GM12878 (cell line): ENCODE data around the gene TMEM255A. TPM values are rescaled to one million over a fixed set of nuclear protein-coding genes. Genes with fewer than 3 reads are reported as not detected.

Source experiments
- ATAC-seq: fragments of 200-7000 bp; cut with Tn5 transposase; 3 replicates; pipeline ENCODE4 v1.9.1; 2020; ENCODE audit warnings: mild to moderate bottlenecking, moderate library complexity
- BruUV-seq: library from RNA; stranded (reverse); fragments of 400-500 nt; replicated peaks from 2 replicates; lab custom pipeline; 2021; lab: Mats Ljungman, UMichigan
- CTCF ChIA-PET: fragments of 300-600 bp; sonication (Branson Sonifier 250); formaldehyde crosslinking; extraction: SDS; loops from one replicate; lab custom pipeline; 2021; ENCODE audit warnings: inconsistent platforms; lab: Yijun Ruan, JAX
- POLR2A ChIA-PET: fragments of 350-600 bp; formaldehyde crosslinking; extraction: SDS; loops from one replicate; lab custom pipeline; 2021; ENCODE audit warnings: inconsistent platforms; lab: Charles Lee
- RAD21 ChIA-PET: fragments of 300-600 bp; sonication (Branson Sonifier 250); formaldehyde crosslinking; loops from one replicate; lab custom pipeline; 2023; ENCODE audit warnings: antibody characterized with exemption; ENCODE audit not compliant: unreplicated experiment; lab: Charles Lee
- SMC1A ChIA-PET: fragments of 300-600 bp; sonication (Branson Sonifier 250); formaldehyde crosslinking; loops from one replicate; lab custom pipeline; 2023; ENCODE audit not compliant: unreplicated experiment, uncharacterized antibody; lab: Charles Lee
- DNase-seq: peaks from one replicate; pipeline ENCODE4 v3.0.0-alpha.2; 2011; ENCODE audit warnings: low read depth, low spot score
- FAIRE-seq: peaks from 3 replicates; lab custom pipeline; 2011; peaks lifted over from hg19 to GRCh38; lab: Jason Lieb, UNC
- H2AFZ ChIP-seq: 2 replicates; pipeline ENCODE4 v1.6.0; 2011; ENCODE audit warnings: low read depth, low read length, control low read depth; ENCODE audit not compliant: control insufficient read depth
- H3K27ac ChIP-seq: 2 replicates; pipeline ENCODE4 v1.5.1; 2011; ENCODE audit warnings: control low read depth; ENCODE audit not compliant: control insufficient read depth, insufficient read depth
- H3K27me3 ChIP-seq, 2 experiments: replicated peaks in 1 of 2; 2 replicates each; pipeline versions ENCODE4 v1.6.0 to v1.6.1; 2011; ENCODE audit warnings: low read length in 1 of 2; ENCODE audit not compliant: control insufficient read depth in 2 of 2, insufficient read depth in 2 of 2
- H3K36me3 ChIP-seq, 2 experiments: 2 replicates each; pipeline ENCODE4 v1.5.1; 2011; ENCODE audit warnings: low read length in 1 of 2; ENCODE audit not compliant: control insufficient read depth in 2 of 2, insufficient read depth in 2 of 2
- H3K4me1 ChIP-seq: 2 replicates; pipeline ENCODE4 v1.6.1; 2011; ENCODE audit warnings: mild to moderate bottlenecking, low read length, moderate library complexity, mixed read lengths; ENCODE audit not compliant: control insufficient read depth, insufficient read depth
- H3K4me2 ChIP-seq: 2 replicates; pipeline ENCODE4 v1.6.0; 2011; ENCODE audit warnings: control low read depth; ENCODE audit not compliant: control insufficient read depth, insufficient read depth
- H3K4me3 ChIP-seq: fragments of 200-600 bp; sonication (generic); 2 replicates; pipeline ENCODE4 v1.5.1; 2016
- H3K79me2 ChIP-seq: 2 replicates; pipeline ENCODE4 v1.6.0; 2011; ENCODE audit warnings: low read length; ENCODE audit not compliant: control insufficient read depth, insufficient read depth
- H3K9ac ChIP-seq: 2 replicates; pipeline ENCODE4 v1.8.0; 2011; ENCODE audit warnings: low read length, control low read depth, mixed read lengths; ENCODE audit not compliant: control insufficient read depth, insufficient read depth
- H3K9me3 ChIP-seq: replicated peaks from 3 replicates; pipeline ENCODE4 v1.5.1; 2011; ENCODE audit warnings: mild to moderate bottlenecking, low read length; ENCODE audit not compliant: control insufficient read depth, insufficient read depth
- H4K20me1 ChIP-seq: 2 replicates; pipeline ENCODE4 v1.6.0; 2011; ENCODE audit not compliant: control insufficient read depth, insufficient read depth
- BRCA1 ChIP-seq: IDR thresholded peaks from 2 replicates; pipeline ENCODE4 v1.6.1; 2011; ENCODE audit warnings: low read depth, low read length, improper control_type of control experiment
- CBX5 ChIP-seq: sonication (generic); IDR thresholded peaks from 2 replicates; pipeline ENCODE4 v1.6.1; 2016; ENCODE audit warnings: low read depth, moderate library complexity, mild to moderate bottlenecking, inconsistent platforms
- EED ChIP-seq: sonication (generic); IDR thresholded peaks from 2 replicates; pipeline ENCODE4 v1.6.1; 2016; ENCODE audit warnings: antibody characterized with exemption, low read depth
- ELK1 ChIP-seq: IDR thresholded peaks from 2 replicates; pipeline ENCODE4 v1.6.1; 2012; ENCODE audit warnings: low read depth, low read length, improper control_type of control experiment
- FOXK2 ChIP-seq: fragments of 450-650 bp; IDR thresholded peaks from 2 replicates; pipeline ENCODE4 v1.6.1; 2017; ENCODE audit warnings: mild to moderate bottlenecking, moderate library complexity
- HDGF ChIP-seq: fragments of 450-650 bp; IDR thresholded peaks from 2 replicates; pipeline ENCODE4 v1.6.1; 2016; ENCODE audit warnings: antibody characterized with exemption
- IKZF1 ChIP-seq: fragments of 450-650 bp; conservative IDR thresholded peaks from 2 replicates; pipeline ENCODE4 v1.6.1; 2017; ENCODE audit warnings: antibody characterized with exemption, mild to moderate bottlenecking
- IRF4 ChIP-seq: IDR thresholded peaks from 2 replicates; pipeline ENCODE4 v1.6.1; 2011; ENCODE audit warnings: low read depth, low read length
- NFYA ChIP-seq: IDR thresholded peaks from 2 replicates; pipeline ENCODE4 v1.6.1; 2011; ENCODE audit warnings: low read depth, mild to moderate bottlenecking, low read length, improper control_type of control experiment, borderline replicate concordance
- POLR2A ChIP-seq: IDR thresholded peaks from 2 replicates; pipeline ENCODE4 v1.6.1; 2011; ENCODE audit warnings: low read depth, mild to moderate bottlenecking, low read length
- SPI1 ChIP-seq: IDR thresholded peaks from 2 replicates; pipeline ENCODE4 v1.6.1; 2011; ENCODE audit warnings: low read depth, mild to moderate bottlenecking, low read length, moderate library complexity, borderline replicate concordance; ENCODE audit not compliant: insufficient read depth
- USF1 ChIP-seq: IDR thresholded peaks from 2 replicates; pipeline ENCODE4 v1.6.1; 2011; ENCODE audit warnings: borderline replicate concordance, low read depth, mild to moderate bottlenecking, moderate library complexity, mixed read lengths, low read length; ENCODE audit not compliant: insufficient read depth; ENCODE audit errors: extremely low read length
- ZBED1 ChIP-seq: IDR thresholded peaks from 2 replicates; pipeline ENCODE4 v1.6.1; 2016; ENCODE audit warnings: borderline replicate concordance
- ZBTB11 ChIP-seq: fragments of 450-650 bp; formaldehyde crosslinking; IDR thresholded peaks from 2 replicates; pipeline ENCODE4 v1.5.0; 2022; ENCODE audit warnings: mild to moderate bottlenecking, missing genetic modification characterization
- WGBS: methylation state at CpG from one replicate; pipeline ENCODE4 v1.1.6; 2016; ENCODE audit warnings: low lambda C conversion rate; ENCODE audit not compliant: insufficient replicate concordance, insufficient coverage; ENCODE audit errors: missing lambda C conversion rate; 5-methylcytosine and 5-hydroxymethylcytosine counted together
- in situ Hi-C: fragments of 300-500 bp; cut with MboI; formaldehyde crosslinking; loops from 9 replicates; pipeline ENCODE4 v1.14.3; 2018; ENCODE audit warnings: mixed read lengths
- intact Hi-C: fragments of 100-400 bp; cut with micrococcal nuclease; formaldehyde crosslinking; loops from one replicate; pipeline ENCODE4 v1.14.2; 2022; ENCODE audit not compliant: unreplicated experiment
- polyA plus RNA-seq, 11 experiments: library from polyadenylated mRNA; depleted of rRNA in 4 of 11; unstranded in 6 of 11; stranded (reverse) in 5 of 11; fragments of >200 nt; fragmentation: Nextera tagmentation in 4 of 11; fragmentation: Illumina TruSeq in 1 of 11; extraction: Ambion mirVana in 4 of 11; extraction: Trizol in 1 of 11; gene quantifications; 1 replicate in 1 of 11; 2 replicates in 10 of 11; pipeline versions ENCODE4 v1.2.1 to v1.2.3, GENCODE V29; 2011 to 2016; ENCODE audit warnings: inconsistent platforms in 2 of 11, missing spikeins in 2 of 11, low read depth in 1 of 11
- total RNA-seq, 4 experiments: library from RNA; depleted of rRNA in 3 of 4; stranded (reverse); fragments of >200 nt in 3 of 4; fragmentation: Illumina TruSeq in 1 of 4; extraction: Trizol in 1 of 4; gene quantifications; 2 replicates each; pipeline versions ENCODE4 v1.2.1 to v1.2.3, GENCODE V29; 2013 to 2021

Gene TMEM255A
- total and polyA plus RNA-seq, 10 of the 15 experiments (the other 5 are each of a cell fraction or from before 2014, with no cell fraction given) = 0.90 to 5.4 (median 1.3) TPM

- no peak for TF ChIP-seq ZBTB11
- TF ChIP-seq BRCA1 = no peak
Observed at GRCh38 chrX:120299928-120300327, 11.3 kb downstream of the TMEM255A start (continued).

GRCh38 chrX:120297923-120298322 is 13.3 kb downstream of the TMEM255A start:
- ChIA-PET POLR2A (interaction anchor here (1.5 to 1.8 kb wide), 2 partner anchors 8 to 11 kb away, joined by 5 read pairs; no protein-coding TSS in a partner anchor), CTCF (interaction anchor here (1.3 to 6.0 kb wide), 2 partner anchors 10 to 84 kb away, joined by 4 to 29 read pairs; no protein-coding TSS in a partner anchor)
- FAIRE-seq = no peak

More at GRCh38 chrX:120297923-120298322, 13.3 kb downstream of the TMEM255A start:
- ChIA-PET SMC1A (interaction anchor here (0.9 to 3.3 kb wide), 3 partner anchors 10 to 48 kb away, joined by 3 to 16 read pairs (median 9); partner anchors contain the start of gene ZBTB33), RAD21 (interaction anchor here (1.1 kb wide), 1 partner anchor 10 kb away, joined by 3 read pairs; no protein-coding TSS in a partner anchor)
- ATAC-seq (no peak), DNase-seq (no peak)
- no peaks in the 10 kb centered on the region for H3K79me2 ChIP-seq
- no peak overlapping the region for H2AFZ ChIP-seq
- in situ Hi-C loops (no loop called here), intact Hi-C loops (no loop called here)
- H3K4me1 ChIP-seq = peaks cover 13% of the 10 kb centered on the region
- H4K20me1 ChIP-seq = no peaks in the 10 kb centered on the region
- H3K27ac ChIP-seq = no peak overlapping the region
- WGBS = 65% methylated on average over 1 of the region's 1 CpG
- no TSS peak for BruUV-seq
- no peak overlapping the region for H3K9ac ChIP-seq
- TF ChIP-seq IKZF1 (no peak), ELK1 (no peak), IRF4 (no peak), HDGF (no peak), NFYA (no peak), EED (no peak), USF1 (no peak), FOXK2 (no peak), CBX5 (no peak), ZBED1 (no peak), SPI1 (no peak), POLR2A (no peak)
- H3K9me3 ChIP-seq = no peaks in the 10 kb centered on the region
- no peaks in the 10 kb centered on the region for H3K36me3 ChIP-seq
- no peak overlapping the region for H3K4me2 ChIP-seq
- H3K27me3 ChIP-seq = no peaks in the 10 kb centered on the region
- no peak overlapping the region for H3K4me3 ChIP-seq
